HAP-1 (cell line): Measurements from ENCODE around the gene SELENOI.
"Not testable (repeated sequence)": the region's sequence is repeated elsewhere in the genome, so short reads cannot be mapped to it uniquely, and the experiment has no call there.

Source experiments
- DNase-seq, 2 experiments: peaks; one replicate each; pipeline ENCODE4 v3.0.0-alpha.2; 2016 to 2020; ENCODE audit warnings: low spot score in 2 of 2
- H3K27me3 ChIP-seq: fragments of 250-450 bp; sonication (Bioruptor Pico); 2 replicates; pipeline ENCODE4 v1.5.1; 2020; ENCODE audit warnings: low read depth, mild to moderate bottlenecking, moderate library complexity
- H3K36me3 ChIP-seq: fragments of 250-450 bp; sonication (Bioruptor Pico); replicated peaks from 2 replicates; pipeline ENCODE4 v1.5.1; 2020; ENCODE audit warnings: mild to moderate bottlenecking
- H3K4me1 ChIP-seq: fragments of 250-450 bp; sonication (Bioruptor Pico); 2 replicates; pipeline ENCODE4 v1.5.1; 2020; ENCODE audit warnings: mild to moderate bottlenecking
- H3K4me3 ChIP-seq: fragments of 250-450 bp; sonication (Bioruptor Pico); 2 replicates; pipeline ENCODE4 v1.5.1; 2020; ENCODE audit warnings: mild to moderate bottlenecking, moderate library complexity
- H3K9me3 ChIP-seq: fragments of 250-450 bp; sonication (Bioruptor Pico); 2 replicates; pipeline ENCODE4 v1.5.1; 2020; ENCODE audit warnings: mild to moderate bottlenecking, moderate library complexity
- in situ Hi-C: fragments of 300-500 bp; cut with MboI; formaldehyde crosslinking; loops from 3 replicates; pipeline ENCODE4 v1.14.3; 2020; ENCODE audit warnings: low sequenced_read_pairs, inconsistent platforms, mixed read lengths

SELENOI gene

DNA sequence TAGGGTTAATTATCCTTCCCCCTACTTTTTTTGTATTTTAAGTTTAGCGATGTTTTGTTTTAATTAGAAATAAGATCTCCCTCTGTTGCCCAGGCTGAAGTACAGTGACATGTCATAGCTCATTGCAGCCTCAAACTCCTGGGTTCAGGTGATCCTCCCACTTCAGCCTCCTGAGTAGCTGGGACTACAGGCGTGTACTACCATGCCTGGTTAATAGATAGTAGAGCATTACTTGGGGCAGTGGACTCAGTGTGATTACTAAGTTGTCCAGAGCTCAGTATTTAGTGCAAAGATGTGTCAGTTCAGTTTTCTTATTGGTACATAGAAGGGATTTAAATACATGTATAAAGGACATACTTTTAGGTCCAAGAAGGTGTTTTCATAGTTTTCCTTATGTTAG lies 10.2 kb downstream of the SELENOI start:
- Histone ChIP-seq H3K36me3 (0 out of 2 replicates have a peak, but pooled peaks cover 4% of the 10 kb centered on the region), H3K4me3 (no peak overlapping the region), H3K27me3 (no peaks in the 10 kb centered on the region), H3K9me3 (no peaks in the 10 kb centered on the region), H3K4me1 (no peaks in the 10 kb centered on the region)
- in situ Hi-C loops, result no loop called here
- DNase-seq, result no peak

GRCh38 chr2:26356771-26357170 lies 10.8 kb downstream of the SELENOI start:
- Histone ChIP-seq H3K27me3 (no peaks in the 10 kb centered on the region), H3K4me1 (no peaks in the 10 kb centered on the region), H3K9me3 (no peaks in the 10 kb centered on the region), H3K36me3 (0 out of 2 replicates have a peak, but pooled peaks cover 4% of the 10 kb centered on the region), H3K4me3 (no peak overlapping the region)
- DNase-seq, result no peak
- in situ Hi-C loops, result no loop called here

- H3K9me3 ChIP-seq, result no peaks in the 10 kb centered on the region
- H3K4me1 ChIP-seq, result no peaks in the 10 kb centered on the region
- 0 out of 2 replicates have a peak, but pooled peaks cover 4% of the 10 kb centered on the region for H3K36me3 ChIP-seq
- no peaks in the 10 kb centered on the region for H3K27me3 ChIP-seq
- in situ Hi-C loops, result no loop called here
- DNase-seq, result no peak
- H3K4me3 ChIP-seq, result no peak overlapping the region
Observed at GRCh38 chr2:26359886-26360473, 14.0 kb downstream of the SELENOI start.

GRCh38 chr2:26363323-26363722 lies 17.4 kb downstream of the SELENOI start:
- DNase-seq, result no peak
- peaks cover 15% of the 10 kb centered on the region for H3K36me3 ChIP-seq
- in situ Hi-C loops, result no loop called here

DNA sequence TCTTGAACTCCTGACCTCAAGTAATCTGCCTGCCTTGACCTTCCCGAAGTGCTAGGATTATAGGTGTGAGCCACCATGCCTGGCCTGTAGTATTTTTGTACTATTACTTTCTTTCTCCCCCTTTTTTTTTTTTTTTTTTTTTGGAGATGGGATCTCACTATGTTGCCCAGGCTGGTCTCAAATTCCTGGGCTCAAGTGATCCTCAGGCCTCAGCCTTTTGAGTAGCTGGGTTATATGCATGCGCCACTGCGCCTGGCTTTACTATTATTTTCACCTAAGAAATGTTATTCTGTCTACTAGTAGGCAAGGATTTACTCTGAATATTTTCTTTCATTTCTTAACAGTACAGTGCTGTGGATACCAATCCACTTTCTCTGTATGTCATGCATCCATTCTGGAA lies 18.0 kb downstream of the SELENOI start:
- no peak for DNase-seq
- in situ Hi-C loops, result no loop called here

More at GRCh38 chr2:26363323-26363722, 17.4 kb downstream of the SELENOI start:
- Histone ChIP-seq H3K9me3 (no peaks in the 10 kb centered on the region), H3K27me3 (no peaks in the 10 kb centered on the region), H3K4me3 (no peak overlapping the region), H3K4me1 (no peaks in the 10 kb centered on the region)

DNA sequence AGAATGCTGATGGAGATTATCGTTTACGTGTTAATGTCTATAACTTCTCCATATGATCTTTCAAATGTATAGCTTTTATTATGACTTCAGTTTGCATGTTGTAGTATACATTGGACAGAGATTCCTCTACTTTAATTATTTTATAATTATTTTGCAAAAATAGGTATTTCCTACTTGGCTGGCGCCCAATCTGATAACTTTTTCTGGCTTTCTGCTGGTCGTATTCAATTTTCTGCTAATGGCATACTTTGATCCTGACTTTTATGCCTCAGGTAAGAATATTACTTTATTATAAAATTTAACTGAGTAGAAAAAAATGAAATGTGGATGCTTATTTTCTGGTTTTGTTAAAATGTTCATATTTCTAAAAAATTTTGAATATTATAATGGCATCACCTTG lies 18.7 kb downstream of the SELENOI start:
- in situ Hi-C loops, result no loop called here
- Histone ChIP-seq H3K36me3 (peaks cover 21% of the 10 kb centered on the region), H3K27me3 (no peaks in the 10 kb centered on the region), H3K4me3 (no peak overlapping the region), H3K9me3 (no peaks in the 10 kb centered on the region), H3K4me1 (no peaks in the 10 kb centered on the region; the same call in 1 of the 2 replicates)
- no peak for DNase-seq

More for the DNA sequence above, 18.0 kb downstream of the SELENOI start:
- Histone ChIP-seq H3K36me3 (peaks cover 15% of the 10 kb centered on the region), H3K4me3 (no peak overlapping the region), H3K4me1 (no peaks in the 10 kb centered on the region), H3K9me3 (no peaks in the 10 kb centered on the region), H3K27me3 (no peaks in the 10 kb centered on the region)

DNA sequence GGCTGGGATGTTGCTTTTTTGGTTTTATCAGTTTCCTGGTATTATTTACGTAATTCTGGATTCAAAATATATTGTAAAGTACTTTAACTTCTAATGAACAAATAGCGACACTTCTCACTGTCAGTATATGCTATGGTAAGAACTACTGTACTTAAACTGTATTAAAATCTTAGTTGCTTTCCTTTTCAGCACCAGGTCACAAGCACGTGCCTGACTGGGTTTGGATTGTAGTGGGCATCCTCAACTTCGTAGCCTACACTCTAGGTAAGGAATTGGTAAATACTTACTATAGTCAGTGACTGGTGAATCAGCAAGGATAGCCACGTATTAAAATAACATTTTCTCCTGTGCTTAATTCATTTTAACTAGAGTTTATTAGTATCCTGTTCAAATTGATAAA lies 21.0 kb downstream of the SELENOI start:
- in situ Hi-C loops, result no loop called here
- Histone ChIP-seq H3K36me3 (peaks cover 22% of the 10 kb centered on the region), H3K9me3 (no peaks in the 10 kb centered on the region), H3K4me1 (no peaks in the 10 kb centered on the region; the same call in 1 of the 2 replicates), H3K27me3 (no peaks in the 10 kb centered on the region), H3K4me3 (no peak overlapping the region)
- DNase-seq, result no peak

- H3K36me3 ChIP-seq, result peaks cover 37% of the 10 kb centered on the region
- in situ Hi-C loops, DNase-seq: not testable (repeated sequence)
Observed at GRCh38 chr2:26369664-26370063, 23.7 kb downstream of the SELENOI start.

DNA sequence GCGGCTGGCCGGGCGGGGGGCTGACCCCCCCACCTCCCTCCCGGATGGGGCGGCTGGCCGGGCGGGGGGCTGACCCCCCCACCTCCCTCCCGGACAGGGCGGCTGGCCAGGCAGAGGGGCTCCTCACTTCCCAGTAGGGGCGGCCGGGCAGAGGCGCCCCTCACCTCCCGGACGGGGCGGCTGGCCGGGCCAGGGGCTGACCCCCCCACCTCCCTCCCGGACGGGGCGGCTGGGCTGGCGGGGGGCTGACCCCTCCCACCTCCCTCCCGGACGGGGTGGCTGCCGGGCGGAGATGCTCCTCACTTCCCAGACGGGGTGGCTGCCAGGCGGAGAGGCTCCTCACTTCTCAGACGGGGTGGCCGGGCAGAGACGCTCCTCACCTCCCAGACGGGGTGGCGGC lies 25.0 kb downstream of the SELENOI start:
- H3K4me1 ChIP-seq, in situ Hi-C loops, H3K4me3 ChIP-seq, H3K9me3 ChIP-seq, DNase-seq, H3K27me3 ChIP-seq: not testable (repeated sequence)
- peaks cover 47% of the 10 kb centered on the region for H3K36me3 ChIP-seq

More at GRCh38 chr2:26369664-26370063, 23.7 kb downstream of the SELENOI start:
- not testable (repeated sequence) for H3K27me3 ChIP-seq, H3K4me3 ChIP-seq, H3K4me1 ChIP-seq, H3K9me3 ChIP-seq

- no peak for DNase-seq
- in situ Hi-C loops, result no loop called here
- no peaks in the 10 kb centered on the region for H3K4me1 ChIP-seq
- H3K9me3 ChIP-seq, result no peaks in the 10 kb centered on the region
- H3K27me3 ChIP-seq, result no peaks in the 10 kb centered on the region
- peaks cover 28% of the 10 kb centered on the region for H3K36me3 ChIP-seq
- no peak overlapping the region for H3K4me3 ChIP-seq
Observed at GRCh38 chr2:26376799-26377198, 30.9 kb downstream of the SELENOI start.

DNA sequence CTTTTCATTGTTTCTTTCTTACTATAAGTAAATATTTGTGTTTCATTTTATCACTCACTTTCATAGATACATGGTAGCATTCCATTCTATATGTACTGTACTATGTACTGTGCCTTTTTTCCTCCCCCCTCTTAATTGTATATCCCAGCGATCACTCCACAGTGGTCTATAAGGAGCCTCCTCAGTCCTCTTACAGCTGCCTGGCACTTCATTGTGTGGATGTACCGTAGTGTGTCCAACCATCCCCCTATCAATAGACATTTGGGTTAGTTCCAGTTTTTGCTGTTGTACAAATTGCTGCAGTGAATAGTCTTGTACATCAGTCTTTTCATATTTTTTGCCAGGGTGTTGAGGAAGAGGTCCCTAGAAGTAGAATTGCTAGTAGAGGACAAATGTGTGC lies 34.3 kb downstream of the SELENOI start:
- no peak for DNase-seq
- Histone ChIP-seq H3K4me3 (no peak overlapping the region), H3K4me1 (no peaks in the 10 kb centered on the region), H3K9me3 (no peaks in the 10 kb centered on the region), H3K27me3 (no peaks in the 10 kb centered on the region), H3K36me3 (peaks cover 6% of the 10 kb centered on the region)
- in situ Hi-C loops, result no loop called here

DNA sequence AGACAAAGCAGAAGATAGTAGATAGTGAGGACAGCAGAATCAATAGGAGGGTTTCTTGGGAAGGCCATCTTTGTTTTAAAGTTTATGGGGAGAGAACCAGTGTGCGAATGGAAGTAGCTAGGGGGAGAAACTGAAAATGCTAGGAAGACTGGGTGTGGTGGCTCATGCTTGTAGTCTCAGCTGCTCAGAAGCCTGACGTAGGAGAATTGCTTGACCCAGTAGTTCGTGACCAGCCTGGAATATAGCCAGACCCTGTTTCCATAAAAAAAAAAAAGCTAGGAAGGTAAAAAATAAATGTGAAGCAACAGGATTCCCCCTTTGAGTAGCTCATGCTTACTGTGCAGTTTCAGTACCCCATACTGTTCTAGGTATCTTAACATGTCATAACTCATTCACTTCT lies 36.6 kb downstream of the SELENOI start:
- peaks cover 3% of the 10 kb centered on the region; the same call in 1 of the 2 replicates for H3K36me3 ChIP-seq
- in situ Hi-C loops, result no loop called here
- no peak for DNase-seq
- H3K4me1 ChIP-seq, result no peaks in the 10 kb centered on the region
- H3K4me3 ChIP-seq, result no peak overlapping the region
- H3K9me3 ChIP-seq, result no peaks in the 10 kb centered on the region
- H3K27me3 ChIP-seq, result no peaks in the 10 kb centered on the region

- Histone ChIP-seq H3K36me3 (peaks cover 8% of the 10 kb centered on the region), H3K4me1 (no peaks in the 10 kb centered on the region), H3K4me3 (no peak overlapping the region), H3K9me3 (no peaks in the 10 kb centered on the region), H3K27me3 (no peaks in the 10 kb centered on the region)
- DNase-seq, result peak in 1 of 2 experiments; percentile 22
- in situ Hi-C loops, result no loop called here
Observed at GRCh38 chr2:26384183-26384582, 38.2 kb downstream of the SELENOI start.

GRCh38 chr2:26384597-26384996 lies 38.7 kb downstream of the SELENOI start:
- DNase-seq, result no peak
- in situ Hi-C loops, result no loop called here
- Histone ChIP-seq H3K36me3 (peaks cover 12% of the 10 kb centered on the region), H3K4me3 (no peak overlapping the region), H3K9me3 (no peaks in the 10 kb centered on the region), H3K27me3 (no peaks in the 10 kb centered on the region), H3K4me1 (no peaks in the 10 kb centered on the region)

- Histone ChIP-seq H3K36me3 (peaks cover 19% of the 10 kb centered on the region), H3K4me3 (no peak overlapping the region), H3K9me3 (no peaks in the 10 kb centered on the region), H3K27me3 (no peaks in the 10 kb centered on the region), H3K4me1 (no peaks in the 10 kb centered on the region)
- no peak for DNase-seq
- in situ Hi-C loops, result no loop called here
Observed at GRCh38 chr2:26387189-26387588, 41.2 kb downstream of the SELENOI start.
